SK-N-SH treated with all-trans-retinoic acid at 6 μM for 48 hours (cell line): ENCODE measurements around the gene MPPED1.

ENCODE experiments used
- ARNTL ChIP-seq: fragments of 450-650 bp; formaldehyde crosslinking; IDR thresholded peaks from 2 replicates; pipeline ENCODE4 v1.5.0; 2020; ENCODE audit warnings: low read depth, mild to moderate bottlenecking, moderate library complexity, borderline replicate concordance
- GLIS3 ChIP-seq: fragments of 250-450 bp; sonication (Bioruptor Pico); IDR thresholded peaks from 2 replicates; pipeline ENCODE4 v1.5.0; 2020; ENCODE audit warnings: mild to moderate bottlenecking, moderate library complexity
- RARB ChIP-seq: fragments of 250-450 bp; sonication (Bioruptor Pico); IDR thresholded peaks from 2 replicates; pipeline ENCODE4 v1.8.0; 2021; ENCODE audit warnings: mild to moderate bottlenecking, moderate library complexity
- SNAI2 ChIP-seq: fragments of 250-450 bp; sonication (Bioruptor Pico); IDR thresholded peaks from 2 replicates; pipeline ENCODE4 v1.5.0; 2020; ENCODE audit warnings: mild to moderate bottlenecking, moderate library complexity
- ZFP3 ChIP-seq: fragments of 250-450 bp; sonication (Bioruptor Pico); IDR thresholded peaks from 2 replicates; pipeline ENCODE4 v1.5.0; 2020; ENCODE audit warnings: mild to moderate bottlenecking, moderate library complexity
- ZFP30 ChIP-seq: fragments of 450-650 bp; formaldehyde crosslinking; IDR thresholded peaks from 2 replicates; pipeline ENCODE4 v1.5.0; 2022; ENCODE audit warnings: mild to moderate bottlenecking, moderate library complexity
- TF ChIP-seq, protein P1 (sequence below): fragments of 250-450 bp; sonication (Bioruptor Pico); IDR thresholded peaks from 2 replicates; pipeline ENCODE4 v1.5.1; 2021; ENCODE audit warnings: mild to moderate bottlenecking, moderate library complexity

DNA sequence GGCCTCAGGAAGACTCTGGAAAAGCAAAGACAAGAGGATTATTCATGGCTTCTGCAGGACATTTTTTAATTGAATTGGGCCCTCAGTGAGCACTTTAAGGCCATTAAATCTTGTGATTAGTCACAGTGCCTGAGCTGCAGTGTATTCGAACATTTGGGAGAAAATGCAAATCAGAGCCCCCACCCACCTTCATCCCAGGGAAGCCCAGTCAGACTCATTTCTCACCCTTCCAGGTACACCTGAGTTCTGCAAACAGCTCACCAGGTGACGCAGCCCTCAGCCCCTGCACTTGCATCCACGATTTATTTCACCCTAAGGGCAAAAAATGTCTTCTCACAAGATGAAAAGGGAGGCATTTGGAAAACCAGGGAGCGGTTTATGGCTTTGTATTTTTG, 128.7 kb downstream of the MPPED1 start:
- TF ChIP-seq ZFP30 (CRISPR knock-in tag) (no peak), ARNTL (CRISPR knock-in tag) (no peak), RARB (no peak), ZFP3 (CRISPR knock-in tag) (no peak), GLIS3 (CRISPR knock-in tag) (no peak), SNAI2 (CRISPR knock-in tag) (no peak)
- TF ChIP-seq, protein P1, sequence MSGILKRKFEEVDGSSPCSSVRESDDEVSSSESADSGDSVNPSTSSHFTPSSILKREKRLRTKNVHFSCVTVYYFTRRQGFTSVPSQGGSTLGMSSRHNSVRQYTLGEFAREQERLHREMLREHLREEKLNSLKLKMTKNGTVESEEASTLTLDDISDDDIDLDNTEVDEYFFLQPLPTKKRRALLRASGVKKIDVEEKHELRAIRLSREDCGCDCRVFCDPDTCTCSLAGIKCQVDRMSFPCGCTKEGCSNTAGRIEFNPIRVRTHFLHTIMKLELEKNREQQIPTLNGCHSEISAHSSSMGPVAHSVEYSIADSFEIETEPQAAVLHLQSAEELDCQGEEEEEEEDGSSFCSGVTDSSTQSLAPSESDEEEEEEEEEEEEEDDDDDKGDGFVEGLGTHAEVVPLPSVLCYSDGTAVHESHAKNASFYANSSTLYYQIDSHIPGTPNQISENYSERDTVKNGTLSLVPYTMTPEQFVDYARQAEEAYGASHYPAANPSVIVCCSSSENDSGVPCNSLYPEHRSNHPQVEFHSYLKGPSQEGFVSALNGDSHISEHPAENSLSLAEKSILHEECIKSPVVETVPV: no peak
